ENCODE measurements around the gene BTBD9.

DNA sequence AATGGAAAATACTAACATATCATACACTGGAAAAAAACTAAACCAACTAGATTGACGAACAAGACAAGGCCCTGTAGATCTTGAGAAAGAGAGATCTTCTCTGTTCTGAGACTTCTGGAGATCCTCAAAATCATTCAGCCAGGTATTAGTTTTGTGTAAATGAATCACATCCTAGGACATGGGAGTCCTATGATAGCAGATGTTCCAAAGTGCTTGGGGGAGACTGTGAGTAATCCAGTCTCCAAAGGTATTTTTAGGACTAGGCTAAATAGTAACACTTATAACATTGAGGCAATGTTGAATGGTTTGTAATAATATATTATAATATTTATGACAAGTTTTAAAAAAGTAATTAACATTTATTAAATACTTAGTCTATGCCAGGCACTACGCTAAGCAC lies 275.0 kb downstream of the BTBD9 start:
- no peak for TF ChIP-seq POLR2A (IDR thresholded peaks at IDR 0.05)
- TF ChIP-seq, protein P1, sequence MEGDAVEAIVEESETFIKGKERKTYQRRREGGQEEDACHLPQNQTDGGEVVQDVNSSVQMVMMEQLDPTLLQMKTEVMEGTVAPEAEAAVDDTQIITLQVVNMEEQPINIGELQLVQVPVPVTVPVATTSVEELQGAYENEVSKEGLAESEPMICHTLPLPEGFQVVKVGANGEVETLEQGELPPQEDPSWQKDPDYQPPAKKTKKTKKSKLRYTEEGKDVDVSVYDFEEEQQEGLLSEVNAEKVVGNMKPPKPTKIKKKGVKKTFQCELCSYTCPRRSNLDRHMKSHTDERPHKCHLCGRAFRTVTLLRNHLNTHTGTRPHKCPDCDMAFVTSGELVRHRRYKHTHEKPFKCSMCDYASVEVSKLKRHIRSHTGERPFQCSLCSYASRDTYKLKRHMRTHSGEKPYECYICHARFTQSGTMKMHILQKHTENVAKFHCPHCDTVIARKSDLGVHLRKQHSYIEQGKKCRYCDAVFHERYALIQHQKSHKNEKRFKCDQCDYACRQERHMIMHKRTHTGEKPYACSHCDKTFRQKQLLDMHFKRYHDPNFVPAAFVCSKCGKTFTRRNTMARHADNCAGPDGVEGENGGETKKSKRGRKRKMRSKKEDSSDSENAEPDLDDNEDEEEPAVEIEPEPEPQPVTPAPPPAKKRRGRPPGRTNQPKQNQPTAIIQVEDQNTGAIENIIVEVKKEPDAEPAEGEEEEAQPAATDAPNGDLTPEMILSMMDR (IDR thresholded peaks at IDR 0.05): no peak
